GM19463 (cell line): Measurements from ENCODE around the gene ANKRD6.
"Not testable (repeated sequence)": the region's sequence is repeated elsewhere in the genome, so short reads cannot be mapped to it uniquely, and the experiment has no call there.

ENCODE experiments used
- ATAC-seq: cut with Tn5 transposase; IDR thresholded peaks from one replicate; pipeline ENCODE4 v1.9.1; 2021; ENCODE audit warnings: mild to moderate bottlenecking, moderate library complexity; ENCODE audit not compliant: unreplicated experiment

Gene ANKRD6

DNA sequence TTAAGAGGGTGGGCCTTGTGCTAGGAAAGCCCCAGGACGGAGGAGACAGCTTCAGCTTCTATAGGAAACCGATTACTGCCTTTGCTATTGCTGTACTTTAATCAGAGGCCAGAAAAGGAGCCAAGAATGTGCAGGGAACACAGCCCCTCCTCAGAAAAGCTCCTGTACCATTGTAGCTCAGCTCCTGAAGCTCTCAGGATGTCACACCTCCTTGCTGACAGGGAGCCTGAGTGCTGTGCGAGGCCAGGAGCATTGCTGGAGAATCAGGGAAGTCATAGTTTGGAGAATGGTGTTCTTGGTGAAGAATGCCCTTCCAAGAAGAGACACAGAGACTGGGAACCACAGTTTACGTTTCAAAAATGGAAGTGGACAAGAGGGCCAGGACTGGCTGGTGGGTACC, 158.8 kb downstream of the ANKRD6 start:
- ATAC-seq = no peak

DNA sequence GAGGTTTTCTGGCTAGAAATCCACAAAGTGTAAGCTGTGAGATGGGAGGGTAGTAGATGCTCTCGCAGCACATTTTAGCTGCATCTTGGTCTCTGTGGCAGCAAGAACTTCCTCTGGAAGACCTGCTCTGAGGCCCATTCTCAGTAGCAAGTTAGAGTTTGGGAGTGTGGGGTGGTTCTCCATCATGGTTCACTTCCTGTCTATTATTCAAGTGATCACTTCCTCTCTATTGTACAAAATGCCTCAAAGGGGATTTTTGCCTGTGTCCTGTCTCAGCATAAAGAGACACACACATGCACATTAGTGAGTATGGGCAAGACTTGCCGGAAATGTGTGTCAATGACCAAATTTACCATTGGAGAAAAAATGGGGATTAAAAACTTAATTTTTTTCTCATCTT, 163.1 kb downstream of the ANKRD6 start:
- peak; percentile 98 for ATAC-seq

DNA sequence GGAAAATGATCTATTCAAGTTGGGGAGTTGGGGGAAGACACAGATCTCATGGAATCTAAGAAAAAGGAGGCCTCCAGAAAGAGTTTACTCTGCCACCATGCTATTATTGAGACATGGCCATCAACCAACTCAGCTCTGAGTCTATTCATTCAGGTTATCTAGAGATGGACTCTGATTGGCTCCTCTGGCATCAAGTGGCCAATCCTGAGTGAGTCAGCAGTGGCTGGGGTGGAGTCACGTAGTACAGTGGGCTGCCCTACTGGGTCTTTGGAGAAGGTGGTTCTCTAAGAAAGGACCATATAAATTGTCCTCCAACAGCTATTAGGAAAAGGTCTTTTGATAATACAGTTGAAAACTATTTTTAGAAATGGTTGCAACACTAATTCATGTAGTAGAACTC, 163.5 kb downstream of the ANKRD6 start:
- ATAC-seq = no peak

DNA sequence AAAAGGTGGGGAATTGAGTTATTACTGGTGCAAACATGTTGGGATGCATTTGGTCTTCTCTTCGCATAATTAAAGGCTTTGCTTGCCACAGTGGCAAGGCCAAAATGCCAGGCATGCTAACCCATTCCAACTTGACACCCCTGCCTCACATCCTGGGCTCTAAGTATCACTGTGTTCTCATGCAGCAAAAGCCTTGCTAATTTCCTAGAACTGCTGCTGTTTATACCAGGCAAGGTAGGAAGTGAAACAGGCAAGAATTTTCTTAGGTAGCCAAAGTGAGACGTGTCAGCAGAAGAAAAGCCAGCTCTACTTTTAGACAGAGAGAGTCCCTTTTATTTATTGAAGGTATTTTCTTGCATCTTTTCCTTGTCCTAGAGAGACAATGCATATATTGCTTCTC, 164.4 kb downstream of the ANKRD6 start:
- ATAC-seq = no peak

DNA sequence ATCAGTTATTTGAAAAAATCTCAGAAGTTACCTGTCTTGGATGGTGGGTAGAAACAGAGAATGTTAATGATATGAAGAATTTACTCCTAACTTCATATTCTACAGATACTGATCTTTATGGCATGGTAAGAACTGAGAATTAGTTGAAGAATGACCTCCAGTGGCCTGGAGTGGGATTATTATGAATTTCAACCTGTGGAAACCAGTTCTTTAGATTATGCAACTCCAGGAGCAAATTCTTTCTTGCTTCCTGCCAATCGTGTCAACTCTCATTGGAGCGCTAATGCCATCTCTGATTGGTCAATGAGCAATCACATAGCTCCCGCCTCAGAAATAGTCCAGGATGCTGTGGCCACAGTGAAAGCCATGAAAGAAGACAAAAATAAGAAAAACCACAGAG, 165.0 kb downstream of the ANKRD6 start:
- no peak for ATAC-seq

DNA sequence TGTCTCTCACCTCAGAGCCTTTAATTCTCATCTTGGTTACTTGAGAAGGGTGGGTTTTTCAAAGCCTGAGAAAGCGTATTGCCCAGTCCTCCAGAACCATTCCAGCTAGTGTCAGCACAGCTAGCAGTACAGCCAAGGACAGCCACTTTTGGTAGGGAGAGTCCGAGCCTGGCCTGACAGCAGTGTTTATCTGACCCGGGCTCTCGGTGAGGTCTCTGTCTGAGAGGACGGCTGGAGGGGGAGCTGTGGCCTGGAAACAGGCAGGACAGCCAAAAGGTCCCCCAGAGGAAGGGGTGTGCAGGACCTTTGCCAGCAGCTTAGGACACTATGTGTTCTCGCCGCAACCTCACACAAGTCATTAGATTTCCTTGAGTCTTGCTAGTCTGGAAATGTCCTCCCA, 166.8 kb downstream of the ANKRD6 start:
- ATAC-seq = no peak

DNA sequence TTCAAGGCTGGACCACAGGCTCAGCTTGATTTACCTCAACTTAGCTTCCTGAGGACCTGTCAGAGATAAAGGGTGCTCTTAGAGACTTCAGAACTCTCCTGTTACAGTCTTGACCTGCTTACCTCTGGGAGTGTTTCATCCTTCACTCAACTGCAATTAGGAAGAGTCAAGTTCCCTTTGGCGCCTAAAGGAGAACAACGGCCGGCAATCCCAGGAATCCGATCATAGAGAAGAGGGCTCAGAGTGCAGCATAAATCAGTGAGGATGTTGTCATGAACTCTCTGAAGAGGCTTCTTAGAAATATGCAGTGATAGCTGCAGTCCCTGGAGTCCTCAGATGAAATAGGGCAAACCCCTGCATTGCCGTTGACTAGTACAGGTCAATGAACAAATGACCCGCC, 169.2 kb downstream of the ANKRD6 start:
- ATAC-seq = no peak

DNA sequence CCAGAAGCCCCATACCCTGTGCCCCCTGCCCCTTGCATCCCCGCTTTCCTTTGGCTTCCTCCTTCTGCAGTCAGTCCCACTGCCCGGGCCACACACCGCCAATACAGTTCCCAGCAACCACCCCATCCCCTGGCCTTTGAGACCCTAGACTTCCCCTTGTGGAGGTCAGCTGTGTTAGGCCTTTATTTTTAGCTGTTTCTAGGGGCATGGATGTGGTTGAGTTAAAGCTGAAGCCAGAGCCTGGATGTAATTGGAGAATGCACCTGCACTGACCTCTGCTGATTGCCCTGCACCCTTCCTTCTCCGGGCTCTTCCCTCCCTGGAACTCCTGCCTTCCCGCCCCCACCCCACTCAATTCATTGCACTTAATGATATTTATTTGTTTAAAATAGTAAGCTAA, 171.7 kb downstream of the ANKRD6 start:
- no peak for ATAC-seq

DNA sequence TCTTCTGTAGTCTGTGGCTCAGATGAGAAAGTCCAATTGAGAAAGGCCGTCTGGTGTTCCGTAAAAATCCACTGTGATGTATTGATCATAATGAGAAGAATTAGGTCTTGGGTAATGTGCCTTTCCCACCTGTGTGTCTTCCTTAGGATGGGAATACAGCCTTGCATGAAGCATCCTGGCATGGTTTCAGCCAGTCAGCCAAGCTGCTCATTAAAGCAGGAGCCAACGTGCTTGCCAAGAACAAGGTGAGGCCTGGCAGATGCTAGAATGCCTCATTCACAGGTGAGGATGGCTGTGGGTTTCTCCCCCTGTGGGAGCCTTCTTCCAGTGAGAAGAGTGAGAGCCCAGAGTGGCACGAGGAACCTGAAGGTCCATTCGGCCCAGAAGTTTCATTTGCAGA, 172.9 kb downstream of the ANKRD6 start:
- no peak for ATAC-seq

DNA sequence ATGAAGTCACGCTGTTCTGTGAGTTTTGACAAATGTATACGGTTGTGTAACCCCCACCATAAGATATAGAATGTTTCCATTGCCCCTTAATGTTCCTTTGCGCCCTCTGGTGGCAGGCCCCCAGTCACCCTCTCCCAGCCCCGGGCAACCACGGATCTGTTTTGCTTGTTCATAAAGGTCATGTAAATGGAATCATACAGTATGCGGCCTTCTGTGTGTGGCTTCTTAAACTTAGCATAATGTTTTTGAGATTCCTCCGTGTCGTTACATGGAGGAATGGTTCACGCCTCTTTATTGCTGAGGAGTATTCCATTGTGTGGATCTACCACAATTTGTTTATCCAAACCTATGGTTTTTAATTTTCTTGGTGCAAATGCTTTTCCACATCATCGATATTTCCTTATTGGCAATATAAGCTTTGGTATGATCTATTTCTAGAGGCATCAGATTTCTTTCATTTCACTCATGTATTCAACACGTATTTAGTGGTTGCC, 177.2 kb downstream of the ANKRD6 start:
- ATAC-seq = peak; percentile 62

DNA sequence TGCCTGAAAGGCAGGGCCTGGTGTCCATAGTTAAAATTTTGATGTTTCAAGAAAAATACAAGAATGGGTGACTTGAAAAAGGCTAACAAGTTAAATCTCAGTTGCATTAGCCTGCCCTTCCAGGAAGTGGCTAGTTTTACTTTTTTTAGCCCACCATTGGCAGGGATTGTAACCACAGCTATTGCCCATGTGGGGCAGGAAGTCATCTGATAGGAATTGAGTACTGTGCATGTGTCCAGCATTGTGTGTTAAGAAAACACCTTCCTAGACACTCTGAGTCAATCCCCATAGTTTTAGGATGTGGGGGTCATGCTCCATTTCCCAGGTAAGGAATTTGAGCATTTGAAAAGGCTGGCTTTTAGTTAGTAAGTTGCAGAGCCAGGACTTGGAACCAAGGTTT, 178.7 kb downstream of the ANKRD6 start:
- ATAC-seq = no peak

DNA sequence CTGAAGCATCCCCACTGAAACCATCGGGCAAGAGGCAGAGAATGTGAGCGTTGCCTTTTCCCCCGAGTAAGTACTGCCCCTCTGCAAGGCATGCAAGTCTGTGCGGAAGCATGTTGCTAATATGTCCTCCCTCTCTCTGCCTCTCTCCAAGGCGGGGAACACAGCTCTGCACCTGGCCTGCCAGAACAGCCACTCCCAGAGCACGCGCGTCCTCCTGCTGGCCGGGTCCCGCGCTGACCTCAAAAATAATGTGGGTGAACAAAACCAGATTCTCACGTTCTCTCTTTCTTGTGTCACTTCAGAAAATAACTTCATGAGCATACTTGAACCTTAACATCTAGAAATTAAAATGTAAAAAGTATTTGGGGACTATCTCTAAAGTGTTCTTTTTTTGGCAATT, 179.2 kb downstream of the ANKRD6 start:
- ATAC-seq = no peak

DNA sequence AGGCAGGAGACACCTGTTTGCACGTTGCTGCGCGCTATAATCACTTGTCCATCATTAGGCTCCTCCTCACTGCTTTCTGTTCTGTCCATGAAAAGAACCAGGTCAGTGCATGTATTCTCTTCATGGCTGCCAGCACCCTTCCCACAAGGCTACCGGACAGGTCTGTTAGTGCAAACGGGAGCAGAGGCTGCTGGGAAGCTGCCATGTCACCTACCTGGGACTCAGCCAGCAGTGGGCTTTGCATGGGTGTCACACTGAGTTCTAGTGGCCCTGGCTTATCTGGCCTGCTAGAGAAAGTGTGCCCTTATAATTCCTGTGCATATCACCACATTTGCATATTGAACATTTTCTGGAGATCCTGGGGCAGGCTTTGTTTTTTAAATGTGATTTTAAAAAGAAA, 180.8 kb downstream of the ANKRD6 start:
- ATAC-seq = no peak

DNA sequence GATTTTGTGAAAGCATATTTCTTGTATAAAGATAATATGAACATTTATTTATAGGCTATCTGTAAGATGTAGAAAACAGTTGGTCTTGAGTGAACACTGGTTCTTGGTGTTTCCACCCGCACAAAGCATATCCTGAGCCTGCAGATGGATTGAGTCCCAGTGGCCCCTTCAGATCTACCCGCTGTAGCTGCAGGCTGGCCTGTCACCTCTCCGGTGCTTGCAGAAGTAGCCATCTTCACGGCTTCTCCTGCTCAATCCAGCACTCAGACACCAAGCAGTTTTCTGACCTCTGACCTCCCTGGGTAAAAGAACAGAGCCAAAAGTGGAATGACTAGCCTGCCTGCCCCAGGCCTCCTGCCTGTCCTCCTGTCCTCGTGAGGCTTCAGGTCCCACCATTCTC, 182.9 kb downstream of the ANKRD6 start:
- ATAC-seq = no peak

DNA sequence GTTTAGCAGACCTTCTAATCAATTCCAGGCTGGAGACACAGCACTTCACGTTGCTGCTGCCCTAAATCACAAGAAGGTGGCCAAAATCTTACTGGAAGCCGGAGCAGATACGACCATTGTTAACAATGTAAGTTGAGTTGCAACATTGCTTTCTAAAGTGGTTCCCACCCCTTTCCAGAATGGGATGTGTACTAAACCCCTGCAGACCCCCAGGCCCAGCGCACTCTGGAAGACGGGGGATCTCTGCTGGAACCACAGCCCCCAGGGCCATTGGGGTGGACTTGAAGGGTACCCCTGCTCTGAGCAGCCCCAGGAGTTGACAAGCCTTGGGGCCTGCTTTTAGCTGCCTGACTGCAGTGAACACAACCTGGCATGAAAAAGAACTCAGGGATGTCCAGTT, 183.6 kb downstream of the ANKRD6 start:
- no peak for ATAC-seq

DNA sequence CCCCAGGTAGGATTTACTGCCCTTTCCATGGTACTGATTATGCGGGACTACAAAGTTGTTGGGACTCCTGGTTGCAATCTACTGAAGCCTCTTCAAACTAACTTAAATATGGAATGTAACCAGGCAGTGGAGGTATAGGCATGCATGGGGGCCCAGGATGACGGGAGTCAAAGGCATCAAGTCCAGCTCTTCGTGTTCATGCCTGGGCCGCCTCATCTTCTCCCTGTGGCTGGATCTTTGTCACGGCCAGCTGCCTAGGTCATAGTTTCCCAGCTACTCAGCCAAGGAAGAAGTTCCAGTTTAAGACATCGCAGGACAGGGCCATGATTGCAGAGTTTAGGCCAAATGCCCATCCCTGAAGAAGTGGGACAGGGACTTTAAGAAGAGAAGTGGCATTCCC, 185.1 kb downstream of the ANKRD6 start:
- no peak for ATAC-seq

DNA sequence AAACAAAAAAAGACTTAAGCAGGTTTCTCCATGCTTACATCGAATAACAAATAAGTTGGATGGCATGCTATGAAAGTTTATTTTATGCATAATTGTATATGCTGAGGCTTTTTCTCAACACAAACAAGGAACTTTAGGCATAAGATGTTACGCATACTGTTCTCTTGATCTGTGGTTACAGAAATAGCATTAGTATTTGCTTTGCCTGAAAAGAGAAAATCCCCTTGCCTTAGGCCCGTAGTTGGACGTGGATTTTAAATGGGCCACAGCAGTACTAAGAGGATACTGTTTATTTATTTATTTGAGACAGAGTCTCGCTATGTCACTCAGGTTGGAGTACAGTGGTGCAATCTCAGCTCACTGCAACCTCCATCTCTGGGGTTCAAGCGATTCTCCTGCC, 186.6 kb downstream of the ANKRD6 start:
- no peak for ATAC-seq

DNA sequence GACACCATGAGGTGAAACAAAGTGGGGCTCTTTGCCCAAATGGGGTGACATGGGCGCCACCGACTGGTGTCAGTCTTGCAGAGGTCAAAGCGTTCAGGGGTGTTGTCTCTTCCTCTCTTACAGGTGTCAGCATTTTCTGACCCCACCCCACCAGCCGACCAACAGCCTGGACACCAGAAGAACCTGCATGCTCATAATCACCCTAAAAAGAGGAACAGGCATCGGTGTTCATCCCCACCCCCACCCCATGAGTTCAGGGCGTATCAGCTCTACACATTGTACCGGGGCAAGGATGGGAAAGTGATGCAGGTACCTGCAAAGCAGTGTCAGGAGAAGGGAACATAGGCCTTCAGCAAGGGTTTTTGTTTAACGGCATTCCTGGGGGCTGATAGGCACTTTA, 190.8 kb downstream of the ANKRD6 start:
- ATAC-seq = no peak

DNA sequence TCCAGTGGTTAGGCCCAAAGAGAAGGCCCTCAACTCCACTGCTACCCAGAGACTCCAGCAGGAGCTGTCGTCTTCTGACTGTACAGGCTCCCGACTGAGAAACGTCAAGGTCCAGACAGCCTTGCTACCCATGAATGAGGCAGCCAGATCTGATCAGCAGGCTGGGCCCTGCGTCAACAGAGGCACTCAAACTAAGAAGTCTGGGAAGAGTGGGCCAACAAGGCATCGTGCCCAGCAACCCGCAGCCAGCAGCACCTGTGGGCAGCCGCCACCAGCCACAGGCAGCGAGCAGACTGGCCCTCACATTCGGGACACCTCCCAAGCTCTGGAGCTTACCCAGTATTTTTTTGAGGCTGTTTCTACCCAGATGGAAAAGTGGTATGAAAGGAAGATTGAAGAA, 197.5 kb downstream of the ANKRD6 start:
- no peak for ATAC-seq

DNA sequence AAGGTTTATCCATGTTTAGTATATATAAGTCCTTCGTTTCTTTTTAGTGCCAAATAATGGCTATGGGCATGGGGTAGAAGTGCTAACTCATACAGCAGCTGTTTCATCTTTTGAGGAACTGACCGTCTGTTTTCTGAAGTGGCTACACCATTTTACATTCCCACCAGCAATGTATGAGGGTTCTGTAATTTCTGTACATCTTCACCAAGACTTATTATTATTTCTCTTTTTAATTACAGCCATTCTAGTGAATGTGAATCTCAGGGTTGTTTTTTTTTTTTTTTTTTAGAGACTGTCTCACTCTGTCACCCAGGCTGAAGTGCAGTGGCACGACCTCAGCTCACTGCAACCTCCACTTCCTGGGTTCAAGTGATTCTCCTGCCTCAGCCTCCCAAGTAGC, 203.5 kb downstream of the ANKRD6 start:
- ATAC-seq = not testable (repeated sequence)

DNA sequence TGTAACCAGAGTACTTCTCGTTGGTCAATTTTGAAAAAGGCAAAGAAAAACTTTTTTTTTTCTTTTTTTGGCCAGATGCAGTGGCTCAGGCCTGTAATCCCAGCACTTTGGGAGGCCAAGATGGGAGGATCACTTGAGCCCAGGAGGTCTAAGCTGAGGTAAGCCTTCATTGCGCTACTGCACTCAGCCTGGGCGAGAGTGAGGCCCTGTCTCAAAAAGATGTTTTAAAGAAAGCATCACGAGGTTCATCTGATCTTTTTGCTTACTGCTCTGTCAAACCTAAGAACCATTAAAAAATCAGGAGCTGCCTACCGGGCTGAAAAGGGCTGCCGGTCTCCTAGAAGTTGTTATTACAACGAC, 205.0 kb downstream of the ANKRD6 start:
- ATAC-seq = no peak

DNA sequence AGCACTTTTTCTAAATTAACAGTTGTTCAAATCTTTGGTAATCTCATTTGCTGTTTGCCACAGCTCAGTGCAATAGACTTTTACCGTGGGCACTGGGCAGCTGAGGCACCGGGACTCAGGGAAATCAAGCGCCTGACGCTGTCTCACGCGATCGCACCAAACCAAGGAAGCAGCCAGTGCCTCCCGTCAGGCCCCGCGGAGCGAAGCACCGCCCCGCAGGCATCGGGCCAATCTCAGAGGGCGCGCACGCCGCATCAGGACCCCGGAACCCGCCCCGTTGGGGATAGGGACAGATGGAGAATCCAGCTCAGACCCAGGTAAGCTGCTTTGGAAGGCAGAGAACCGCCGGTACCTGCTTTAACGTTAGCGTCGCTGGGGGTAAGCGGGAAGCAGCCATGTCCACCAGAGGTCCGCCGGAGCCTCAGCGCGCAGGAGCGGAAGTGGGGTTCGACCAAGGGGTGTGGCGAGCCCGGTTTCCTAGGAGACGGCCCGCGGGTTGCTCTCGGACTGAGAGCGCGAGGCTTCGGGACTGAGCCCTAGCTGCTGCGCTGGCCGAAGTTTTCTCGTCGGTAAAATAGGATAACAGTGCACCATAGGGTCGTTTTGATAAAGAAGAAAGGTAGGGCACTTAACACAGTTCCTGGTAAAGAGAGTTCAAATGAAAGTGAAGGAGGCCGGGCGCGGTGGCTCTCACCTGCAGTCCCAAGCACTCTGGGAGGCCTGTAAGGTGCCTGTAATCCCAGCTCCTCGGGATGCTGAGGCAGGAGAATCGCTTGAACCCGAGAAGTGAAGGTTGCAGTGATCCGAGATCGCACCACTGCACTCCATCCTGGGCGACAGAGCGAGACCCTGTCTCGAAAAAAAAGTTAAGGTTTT, 205.6 kb downstream of the ANKRD6 start, which contains the start of gene LYRM2:
LYRM2 (minus strand) TSS at position 428 of the 876 bp plus-strand sequence; CDS start at position 397, 31 bp downstream.
- peak; percentile 99 for ATAC-seq

DNA sequence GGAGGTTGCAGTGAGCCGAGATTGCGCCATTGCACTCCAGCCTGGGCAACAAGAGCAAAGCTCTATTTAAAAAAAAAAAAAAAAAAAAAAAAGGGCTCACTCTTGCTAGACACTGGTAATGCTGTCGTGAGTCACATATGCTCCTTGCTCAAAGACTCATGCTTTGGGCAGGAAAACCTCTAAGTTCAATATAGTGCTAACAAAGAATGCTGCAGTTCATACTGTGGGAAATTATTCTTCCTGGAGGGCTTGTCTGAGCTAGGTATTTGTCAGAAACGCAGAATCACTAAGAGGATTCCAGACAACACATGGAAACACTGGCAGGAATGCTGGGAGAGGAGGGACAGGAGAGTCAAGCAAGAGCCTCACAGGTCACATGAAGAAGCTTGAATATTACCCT, 207.9 kb downstream of the ANKRD6 start:
- ATAC-seq = no peak
